Ishikawa (cell line): Measurements from ENCODE around the gene CHM.

ENCODE experiments used
- CEBPB ChIP-seq: IDR thresholded peaks from 2 replicates; pipeline ENCODE4 v1.6.1; 2012
- CREB1 ChIP-seq: IDR thresholded peaks from 2 replicates; pipeline ENCODE4 v1.6.1; 2012; ENCODE audit warnings: low read depth
- EGR1 ChIP-seq: IDR thresholded peaks from 2 replicates; pipeline ENCODE4 v1.6.1; 2012
- EP300 ChIP-seq: IDR thresholded peaks from 2 replicates; pipeline ENCODE4 v1.6.1; 2012; ENCODE audit warnings: borderline replicate concordance
- FOXM1 ChIP-seq: IDR thresholded peaks from 2 replicates; pipeline ENCODE4 v1.6.1; 2012; ENCODE audit warnings: low read depth, borderline replicate concordance
- MAX ChIP-seq: IDR thresholded peaks from 2 replicates; pipeline ENCODE4 v1.6.1; 2012
- NFIC ChIP-seq: IDR thresholded peaks from 2 replicates; pipeline ENCODE4 v1.6.1; 2012
- RAD21 ChIP-seq: IDR thresholded peaks from 2 replicates; pipeline ENCODE4 v1.6.1; 2012; ENCODE audit warnings: low read depth
- REST ChIP-seq: IDR thresholded peaks from 2 replicates; pipeline ENCODE4 v1.6.1; 2012; ENCODE audit warnings: low read depth, mild to moderate bottlenecking
- TAF1 ChIP-seq: IDR thresholded peaks from 2 replicates; pipeline ENCODE4 v1.6.1; 2012; ENCODE audit warnings: low read depth, mild to moderate bottlenecking
- TCF12 ChIP-seq: IDR thresholded peaks from 2 replicates; pipeline ENCODE4 v1.6.1; 2012; ENCODE audit warnings: low read depth
- TEAD4 ChIP-seq: IDR thresholded peaks from 2 replicates; pipeline ENCODE4 v1.6.1; 2012
- USF1 ChIP-seq: IDR thresholded peaks from 2 replicates; pipeline ENCODE4 v1.6.1; 2012
- YY1 ChIP-seq: IDR thresholded peaks from 2 replicates; pipeline ENCODE4 v1.6.1; 2012; ENCODE audit warnings: low read depth
- ZBTB7A ChIP-seq: IDR thresholded peaks from 2 replicates; pipeline ENCODE4 v1.6.1; 2012; ENCODE audit warnings: low read depth

The CHM gene

GRCh38 chrX:85907316-85907715 is 140.0 kb downstream of the CHM start:
- TF ChIP-seq RAD21 (no peak), YY1 (no peak), ZBTB7A (no peak), TCF12 (no peak), CREB1 (no peak), FOXM1 (no peak), TAF1 (no peak), EGR1 (no peak)

- TF ChIP-seq MAX (no peak), EP300 (no peak), YY1 (no peak), REST (no peak), USF1 (no peak), TAF1 (no peak), TEAD4 (no peak), NFIC (no peak), ZBTB7A (no peak), CEBPB (no peak), EGR1 (no peak), CREB1 (no peak), RAD21 (no peak), TCF12 (no peak), FOXM1 (no peak)
These were observed 141.0 kb downstream of the CHM start for GRCh38 chrX:85906399-85906798.

- TF ChIP-seq TAF1 (no peak), TCF12 (no peak), MAX (no peak), CEBPB (no peak), RAD21 (no peak), EGR1 (no peak), ZBTB7A (no peak), FOXM1 (no peak), YY1 (no peak), CREB1 (no peak), NFIC (no peak)
These were observed 141.5 kb downstream of the CHM start for GRCh38 chrX:85905851-85906250.

- TF ChIP-seq NFIC (no peak), FOXM1 (no peak), CEBPB (no peak), USF1 (no peak), TAF1 (no peak), EP300 (no peak), ZBTB7A (no peak), CREB1 (no peak), MAX (no peak), EGR1 (no peak), YY1 (no peak), REST (no peak), RAD21 (no peak), TEAD4 (no peak), TCF12 (no peak)
These were observed 143.5 kb downstream of the CHM start for GRCh38 chrX:85903692-85904471.

GRCh38 chrX:85897362-85898126 is 149.8 kb downstream of the CHM start:
- TF ChIP-seq RAD21 = no peak
- no peak for TF ChIP-seq TCF12
- no peak for TF ChIP-seq NFIC
- TF ChIP-seq REST = no peak
- TF ChIP-seq YY1 = no peak
- TF ChIP-seq EP300 = no peak
- TF ChIP-seq EGR1 = no peak
- TF ChIP-seq FOXM1 = no peak
- no peak for TF ChIP-seq USF1
- TF ChIP-seq CREB1 = no peak
- TF ChIP-seq CEBPB = no peak
- no peak for TF ChIP-seq MAX
- no peak for TF ChIP-seq TAF1
